ENCODE results near the gene UBR7. TPM values are rescaled to one million over a fixed set of nuclear protein-coding genes. Genes with fewer than 3 reads are reported as not detected.
"Not testable (repeated sequence)": the region's sequence is repeated elsewhere in the genome, so short reads cannot be mapped to it uniquely, and the experiment has no call there.

Gene UBR7
- total RNA-seq, 2 donors from 2014 or later, result 24.1 to 28.1 TPM

GRCh38 chr14:93163564-93163963, 43.5 kb upstream of the UBR7 start:
- no peak for ATAC-seq (ENCODE audit: insufficient number of reproducible peaks, low FRiP score, low read depth)

GRCh38 chr14:93165271-93166265, 41.5 kb upstream of the UBR7 start:
- H3K36me3 ChIP-seq; H3K27me3 ChIP-seq (replicated peaks; ENCODE audit: insufficient read depth); DNase-seq (ENCODE audit: low spot score); H3K4me1 ChIP-seq (ENCODE audit: control insufficient read depth in 1 of 2, low read depth in 2 of 2); H3K27ac ChIP-seq; ATAC-seq (ENCODE audit: insufficient number of reproducible peaks, low FRiP score, low read depth); H3K4me3 ChIP-seq; H3K9me3 ChIP-seq: not testable (repeated sequence)

More at GRCh38 chr14:93163564-93163963, 43.5 kb upstream of the UBR7 start:
- H3K9me3 ChIP-seq, result no peaks in the 10 kb centered on the region
- no peak overlapping the region for H3K27ac ChIP-seq
- no peak overlapping the region for H3K4me3 ChIP-seq
- no peak for TF ChIP-seq CTCF (IDR thresholded peaks at IDR 0.05)
- no peak for DNase-seq (ENCODE audit: low spot score)
- H3K36me3 ChIP-seq, result no peaks in the 10 kb centered on the region
- H3K27me3 ChIP-seq (replicated peaks; ENCODE audit: insufficient read depth), result no peaks in the 10 kb centered on the region
- no peaks in the 10 kb centered on the region for H3K4me1 ChIP-seq (ENCODE audit: control insufficient read depth in 1 of 2, low read depth in 2 of 2)

DNA sequence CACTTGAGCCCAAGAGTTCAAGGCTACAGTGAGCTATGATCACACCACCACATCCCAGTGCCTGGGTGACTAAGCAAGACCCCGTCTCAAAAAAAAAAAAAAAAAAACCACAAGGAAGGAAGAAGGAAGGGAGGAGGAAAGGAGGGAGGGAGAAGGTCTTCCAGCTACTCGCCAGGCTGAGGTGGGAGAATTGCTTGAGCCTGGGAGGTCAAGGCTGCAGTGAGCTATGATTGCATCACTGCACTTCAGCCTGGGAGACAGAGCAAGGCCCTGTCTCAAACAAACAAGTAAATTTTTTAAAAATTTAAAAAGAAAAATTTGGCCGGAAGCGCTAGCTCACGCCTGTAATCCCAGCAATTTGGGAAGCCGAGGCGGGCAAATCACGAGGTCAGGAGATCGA, 38.4 kb upstream of the UBR7 start:
- DNase-seq (ENCODE audit: low spot score); H3K36me3 ChIP-seq; H3K27me3 ChIP-seq (replicated peaks; ENCODE audit: insufficient read depth); H3K4me1 ChIP-seq (ENCODE audit: control insufficient read depth in 1 of 2, low read depth in 2 of 2); H3K27ac ChIP-seq; H3K4me3 ChIP-seq; ATAC-seq (ENCODE audit: insufficient number of reproducible peaks, low FRiP score, low read depth); H3K9me3 ChIP-seq: not testable (repeated sequence)

GRCh38 chr14:93169619-93170018, 37.4 kb upstream of the UBR7 start:
- H3K27me3 ChIP-seq (replicated peaks; ENCODE audit: insufficient read depth); H3K4me1 ChIP-seq (ENCODE audit: control insufficient read depth in 1 of 2, low read depth in 2 of 2); ATAC-seq (ENCODE audit: insufficient number of reproducible peaks, low FRiP score, low read depth); H3K4me3 ChIP-seq; H3K9me3 ChIP-seq; DNase-seq (ENCODE audit: low spot score); H3K27ac ChIP-seq; H3K36me3 ChIP-seq: not testable (repeated sequence)

DNA sequence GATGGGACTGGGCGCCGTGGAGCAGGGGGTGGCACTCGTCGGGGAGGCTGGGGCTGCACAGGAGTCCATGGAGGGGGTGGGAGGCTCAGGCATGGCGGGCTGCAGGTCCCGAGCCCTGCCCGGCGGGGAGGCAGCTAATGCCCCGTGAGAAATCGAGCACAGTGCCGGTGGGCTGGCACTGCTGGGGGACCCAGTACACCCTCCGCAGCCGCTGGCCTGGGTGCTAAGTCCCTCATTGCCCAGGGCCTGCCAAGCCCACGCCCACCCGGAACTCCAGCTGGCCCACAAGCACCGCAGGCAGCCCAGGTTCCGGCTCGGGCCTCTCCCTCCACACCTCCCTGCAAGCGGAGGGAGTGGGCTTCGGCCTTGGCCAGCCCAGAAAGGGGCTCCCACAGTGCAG, 36.9 kb upstream of the UBR7 start:
- ATAC-seq (ENCODE audit: insufficient number of reproducible peaks, low FRiP score, low read depth); H3K27me3 ChIP-seq (replicated peaks; ENCODE audit: insufficient read depth): not testable (repeated sequence)

GRCh38 chr14:93171376-93171775, 35.7 kb upstream of the UBR7 start:
- DNase-seq (ENCODE audit: low spot score), result no peak
- no peaks in the 10 kb centered on the region for H3K4me1 ChIP-seq (ENCODE audit: control insufficient read depth in 1 of 2, low read depth in 2 of 2)
- H3K36me3 ChIP-seq, result no peaks in the 10 kb centered on the region
- H3K27me3 ChIP-seq (replicated peaks; ENCODE audit: insufficient read depth), result no peaks in the 10 kb centered on the region
- H3K4me3 ChIP-seq, result no peak overlapping the region
- no peak for TF ChIP-seq CTCF (IDR thresholded peaks at IDR 0.05)
- no peaks in the 10 kb centered on the region for H3K9me3 ChIP-seq
- H3K27ac ChIP-seq, result no peak overlapping the region
- no peak for ATAC-seq (ENCODE audit: insufficient number of reproducible peaks, low FRiP score, low read depth)

More for the DNA sequence above, 36.9 kb upstream of the UBR7 start:
- H3K9me3 ChIP-seq; H3K27ac ChIP-seq; DNase-seq (ENCODE audit: low spot score); H3K4me1 ChIP-seq (ENCODE audit: control insufficient read depth in 1 of 2, low read depth in 2 of 2); H3K36me3 ChIP-seq; H3K4me3 ChIP-seq: not testable (repeated sequence)

GRCh38 chr14:93173943-93174395, 33.1 kb upstream of the UBR7 start:
- no peaks in the 10 kb centered on the region for H3K36me3 ChIP-seq
- no peaks in the 10 kb centered on the region for H3K4me1 ChIP-seq (ENCODE audit: control insufficient read depth in 1 of 2, low read depth in 2 of 2)
- no peaks in the 10 kb centered on the region for H3K27me3 ChIP-seq (replicated peaks; ENCODE audit: insufficient read depth)
- H3K27ac ChIP-seq, result no peak overlapping the region
- no peak for ATAC-seq (ENCODE audit: insufficient number of reproducible peaks, low FRiP score, low read depth)
- H3K9me3 ChIP-seq, result no peaks in the 10 kb centered on the region
- no peak for TF ChIP-seq CTCF (IDR thresholded peaks at IDR 0.05)
- no peak for DNase-seq (ENCODE audit: low spot score)
- H3K4me3 ChIP-seq, result no peak overlapping the region

GRCh38 chr14:93174731-93175130, 32.3 kb upstream of the UBR7 start:
- not testable (repeated sequence) for ATAC-seq (ENCODE audit: insufficient number of reproducible peaks, low FRiP score, low read depth); H3K9me3 ChIP-seq; H3K4me3 ChIP-seq; H3K4me1 ChIP-seq (ENCODE audit: control insufficient read depth in 1 of 2, low read depth in 2 of 2); H3K36me3 ChIP-seq; DNase-seq (ENCODE audit: low spot score); H3K27me3 ChIP-seq (replicated peaks; ENCODE audit: insufficient read depth); H3K27ac ChIP-seq
